IMR-90 (cell line): ENCODE data around the gene ZNF618. TPM values are rescaled to one million over a fixed set of nuclear protein-coding genes. Genes with fewer than 3 reads are reported as not detected.
A peak's percentile ranks its signal among the peaks of the same experiment; 100 is the strongest.

Experiments
- ATAC-seq: fragments of 200-7000 bp; cut with Tn5 transposase; 2 replicates; pipeline ENCODE4 v1.9.1; 2020; ENCODE audit warnings: low read depth, mild to moderate bottlenecking, moderate library complexity
- BruUV-seq: library from RNA; stranded (reverse); fragments of 400-500 nt; replicated peaks from 2 replicates; lab custom pipeline; 2021; lab: Mats Ljungman, UMichigan
- CTCF ChIA-PET: fragments of 300-600 bp; formaldehyde crosslinking; extraction: SDS; loops from one replicate; lab custom pipeline; 2021; ENCODE audit warnings: antibody characterized with exemption; lab: Yijun Ruan, JAX
- POLR2A ChIA-PET: fragments of 300-600 bp; sonication (Branson Sonifier 250); formaldehyde crosslinking; loops from one replicate; lab custom pipeline; 2022; ENCODE audit warnings: antibody characterized with exemption; ENCODE audit not compliant: unreplicated experiment; lab: Charles Lee
- DNase-seq: peaks from one replicate; pipeline ENCODE4 v3.0.0; 2013
- H2AFZ ChIP-seq: replicated peaks from 2 replicates; pipeline ENCODE3; 2013; ENCODE audit warnings: low read length, mild to moderate bottlenecking; ENCODE audit not compliant: poor library complexity
- H2AK5ac ChIP-seq: 2 replicates; pipeline ENCODE4 v1.6.1; 2013; ENCODE audit warnings: low read depth, low read length, inconsistent platforms
- H2AK9ac ChIP-seq: replicated peaks from 2 replicates; pipeline ENCODE3; 2013; ENCODE audit warnings: mild to moderate bottlenecking, low read depth, low read length, moderate library complexity; ENCODE audit not compliant: poor library complexity
- H2BK120ac ChIP-seq: 2 replicates; pipeline ENCODE4 v1.6.1; 2013; ENCODE audit warnings: low read depth, low read length, inconsistent platforms
- H2BK15ac ChIP-seq: 3 replicates; pipeline ENCODE4 v1.6.1; 2013; ENCODE audit warnings: low read depth, low read length, inconsistent platforms
- H2BK20ac ChIP-seq: 2 replicates; pipeline ENCODE4 v1.6.1; 2013; ENCODE audit warnings: low read depth, mild to moderate bottlenecking, inconsistent platforms, low read length, moderate library complexity
- H2BK5ac ChIP-seq: 2 replicates; pipeline ENCODE4 v1.6.1; 2013; ENCODE audit warnings: mild to moderate bottlenecking, low read depth, low read length, inconsistent platforms; ENCODE audit not compliant: poor library complexity, severe bottlenecking
- H3K14ac ChIP-seq: replicated peaks from 2 replicates; pipeline ENCODE4 v1.6.1; 2013; ENCODE audit warnings: low read depth, low read length, inconsistent platforms
- H3K18ac ChIP-seq: 2 replicates; pipeline ENCODE4 v1.6.1; 2013; ENCODE audit warnings: low read depth, low read length, control low read depth
- H3K23ac ChIP-seq: 2 replicates; pipeline ENCODE4 v1.6.1; 2013; ENCODE audit warnings: low read depth, low read length, inconsistent platforms
- H3K27ac ChIP-seq: 2 replicates; pipeline ENCODE4 v1.5.1; 2013; ENCODE audit warnings: mild to moderate bottlenecking, control low read depth, low read length; ENCODE audit not compliant: insufficient read depth
- H3K27me3 ChIP-seq: 2 replicates; pipeline ENCODE4 v1.6.1; 2013; ENCODE audit warnings: low read length; ENCODE audit not compliant: control insufficient read depth, insufficient read depth
- H3K36me3 ChIP-seq: 2 replicates; pipeline ENCODE4 v1.6.1; 2013; ENCODE audit warnings: low read length, mixed read lengths; ENCODE audit not compliant: control insufficient read depth, insufficient read depth
- H3K4ac ChIP-seq: 2 replicates; pipeline ENCODE4 v1.6.1; 2013; ENCODE audit warnings: low read depth, low read length, inconsistent platforms
- H3K4me1 ChIP-seq: 2 replicates; pipeline ENCODE4 v1.6.1; 2013; ENCODE audit warnings: low read length, mixed read lengths; ENCODE audit not compliant: control insufficient read depth, insufficient read depth
- H3K4me2 ChIP-seq: 2 replicates; pipeline ENCODE4 v1.6.1; 2013; ENCODE audit warnings: low read depth, mild to moderate bottlenecking, control low read depth, low read length, moderate library complexity
- H3K4me3 ChIP-seq: 2 replicates; pipeline ENCODE4 v1.5.1; 2013; ENCODE audit warnings: low read depth, mild to moderate bottlenecking, control low read depth, low read length, moderate library complexity; ENCODE audit not compliant: insufficient read depth
- H3K56ac ChIP-seq: 2 replicates; pipeline ENCODE4 v1.6.1; 2013; ENCODE audit warnings: low read length, inconsistent platforms; ENCODE audit not compliant: insufficient read depth; ENCODE audit errors: extremely low read depth
- H3K79me1 ChIP-seq, 2 experiments: 2 replicates each; pipeline ENCODE4 v1.6.1; 2013; ENCODE audit warnings: low read length in 2 of 2, inconsistent platforms in 1 of 2, low read depth in 1 of 2
- H3K9ac ChIP-seq: 2 replicates; pipeline ENCODE4 v1.6.1; 2013; ENCODE audit warnings: low read depth, low read length, control low read depth
- H3K9me1 ChIP-seq: 2 replicates; pipeline ENCODE4 v1.6.1; 2013; ENCODE audit warnings: low read length, inconsistent platforms; ENCODE audit not compliant: insufficient read depth
- H3K9me3 ChIP-seq: 2 replicates; pipeline ENCODE4 v1.6.1; 2013; ENCODE audit warnings: low read length; ENCODE audit not compliant: control insufficient read depth, insufficient read depth
- H4K20me1 ChIP-seq: 2 replicates; pipeline ENCODE4 v1.6.1; 2013; ENCODE audit warnings: low read length, inconsistent platforms; ENCODE audit not compliant: insufficient read depth
- H4K5ac ChIP-seq: 2 replicates; pipeline ENCODE4 v1.6.1; 2013; ENCODE audit warnings: mild to moderate bottlenecking, low read depth, low read length, control low read depth
- H4K8ac ChIP-seq, 2 experiments: 2 replicates each; pipeline ENCODE4 v1.6.1; 2013; ENCODE audit warnings: low read depth in 2 of 2, low read length in 2 of 2, control low read depth in 1 of 2, inconsistent platforms in 1 of 2
- H4K91ac ChIP-seq: 2 replicates; pipeline ENCODE4 v1.6.1; 2013; ENCODE audit warnings: low read depth, low read length, inconsistent platforms; ENCODE audit not compliant: insufficient read depth
- MAFK ChIP-seq: IDR thresholded peaks from 2 replicates; pipeline ENCODE4 v1.6.1; 2012; ENCODE audit warnings: low read depth, low read length, improper control_type of control experiment
- RAD21 ChIP-seq: IDR thresholded peaks from 2 replicates; pipeline ENCODE4 v1.6.1; 2012; ENCODE audit warnings: low read length, improper control_type of control experiment
- WGBS, 2 experiments: methylation state at CpG; one replicate each; pipeline versions ENCODE4 v1.1.5 to v1.1.7; 2013; ENCODE audit warnings: missing lambda C conversion rate in 2 of 2; ENCODE audit not compliant: insufficient read length in 1 of 2; ENCODE audit errors: extremely low coverage in 2 of 2; 5-methylcytosine and 5-hydroxymethylcytosine counted together
- dilution Hi-C: fragments of 300-500 bp; cut with HindIII; formaldehyde crosslinking; loops from one replicate; pipeline ENCODE4 v1.14.3; 2018; ENCODE audit warnings: low sequenced_read_pairs; ENCODE audit not compliant: unreplicated experiment
- in situ Hi-C: fragments of 300-500 bp; cut with MboI; formaldehyde crosslinking; loops from 3 replicates; pipeline ENCODE4 v1.14.3; 2019; ENCODE audit warnings: low sequenced_read_pairs, inconsistent platforms, mixed read lengths
- intact Hi-C: fragments of 100-400 bp; cut with micrococcal nuclease; formaldehyde crosslinking; loops from 2 replicates; pipeline ENCODE4 v1.10.0; 2022
- polyA plus RNA-seq, 3 experiments: library from polyadenylated mRNA; depleted of rRNA; stranded (reverse); fragments of >200 nt; gene quantifications; 2 replicates each; pipeline ENCODE4 v1.2.3, GENCODE V29; 2012; ENCODE audit warnings: low replicate concordance in 1 of 3
- total RNA-seq: library from RNA; depleted of rRNA; stranded (reverse); fragments of >200 nt; gene quantifications from 2 replicates; pipeline ENCODE4 v1.2.3, GENCODE V29; 2012

The ZNF618 gene
- total and polyA plus RNA-seq, 2 of the 4 experiments (the other 2 are of a cell fraction) = 8.2 to 9.4 TPM

- Histone ChIP-seq H3K23ac (no peak overlapping the region), H3K27ac (no peak overlapping the region), H3K9me3 (0 out of 2 replicates have a peak, but pooled peaks cover 4% of the 10 kb centered on the region), H2BK5ac (no peak overlapping the region), H4K8ac (no peak overlapping the region), H3K4me2 (no peak overlapping the region), H3K79me1 (no peaks in the 10 kb centered on the region), H2AK9ac (no peak overlapping the region), H4K20me1 (no peaks in the 10 kb centered on the region), H3K14ac (no peak overlapping the region), H2AFZ (no peak overlapping the region), H3K4ac (no peak overlapping the region), H2AK5ac (no peak overlapping the region), H3K9ac (no peak overlapping the region; the same call in 1 of the 2 replicates), H3K4me1 (no peaks in the 10 kb centered on the region), H4K91ac (no peak overlapping the region), H3K18ac (no peak overlapping the region), H3K27me3 (peaks cover 28% of the 10 kb centered on the region), H3K4me3 (no peak overlapping the region), H3K36me3 (no peaks in the 10 kb centered on the region), H4K5ac (no peak overlapping the region), H2BK120ac (no peak overlapping the region), H2BK20ac (no peak overlapping the region), H2BK15ac (no peak overlapping the region), H3K56ac (no peak overlapping the region), H3K9me1 (no peaks in the 10 kb centered on the region)
- dilution Hi-C loops = no loop called here
- peak; percentile 18 for DNase-seq
- intact Hi-C loops = no loop called here
- in situ Hi-C loops = loop anchor here (25.0 kb wide), 1 partner anchor 96 kb away; no protein-coding TSS in a partner anchor
- no TSS peak for BruUV-seq
- no peak for ATAC-seq
- ChIA-PET CTCF (interaction anchor here (0.5 to 0.6 kb wide), 2 partner anchors 19 to 52 kb away, joined by 3 to 5 read pairs; no protein-coding TSS in a partner anchor), POLR2A (no interaction called here)
- TF ChIP-seq RAD21 (no peak), MAFK (no peak)
- WGBS, 2 experiments = 25% methylated on average over 2 of the region's 4 CpGs; no CpG with 5 or more reads in 1 of the 2 experiments
These were observed 18.2 kb upstream of the ZNF618 start for GRCh38 chr9:113857875-113858274.
